Activated CD8-positive, alpha-beta T cell treated with anti-CD3 and anti-CD28 coated beads for 36 hours (primary cell): ENCODE results near the gene TEX54. TPM values are rescaled to one million over a fixed set of nuclear protein-coding genes. Genes with fewer than 3 reads are reported as not detected.

ENCODE experiments used
- ATAC-seq: fragments of 200-7000 bp; cut with Tn5 transposase; one replicate; pipeline ENCODE4 v1.10.0; 2021; ENCODE audit warnings: mild to moderate bottlenecking, moderate library complexity
- CTCF ChIA-PET: fragments of 350-600 bp; sonication (Branson Sonifier 250); formaldehyde crosslinking; loops from one replicate; lab custom pipeline; 2021; ENCODE audit warnings: antibody characterized with exemption; lab: Charles Lee
- POLR2A ChIA-PET: fragments of 350-600 bp; sonication (Branson Sonifier 250); formaldehyde crosslinking; loops from one replicate; lab custom pipeline; 2021; ENCODE audit warnings: antibody characterized with exemption; lab: Charles Lee
- DNase-seq: peaks from one replicate; pipeline ENCODE4 v3.0.0-alpha.2; 2020
- H3K27ac Mint-ChIP-seq: one replicate; pipeline ENCODE4 v1.8.0; 2021; ENCODE audit warnings: mild to moderate bottlenecking, mixed read lengths
- H3K27me3 Mint-ChIP-seq: one replicate; pipeline ENCODE4 v1.8.0; 2021; ENCODE audit warnings: mixed read lengths
- H3K36me3 Mint-ChIP-seq: one replicate; pipeline ENCODE4 v1.8.0; 2021; ENCODE audit warnings: low read depth, mixed read lengths
- H3K4me1 Mint-ChIP-seq: one replicate; pipeline ENCODE4 v1.8.0; 2021; ENCODE audit warnings: low read depth, mixed read lengths
- H3K4me3 Mint-ChIP-seq: one replicate; pipeline ENCODE4 v1.8.0; 2021; ENCODE audit warnings: mild to moderate bottlenecking, moderate library complexity, mixed read lengths
- H3K9me3 Mint-ChIP-seq: one replicate; pipeline ENCODE4 v1.8.0; 2021; ENCODE audit warnings: mixed read lengths
- CTCF ChIP-seq: fragments of 200-600 bp; IDR thresholded peaks from one replicate; pipeline ENCODE4 v1.8.0; 2022; ENCODE audit warnings: antibody characterized with exemption, mild to moderate bottlenecking
- intact Hi-C: fragments of 100-400 bp; cut with micrococcal nuclease; formaldehyde crosslinking; loops from one replicate; pipeline ENCODE4 v1.10.0; 2022
- total RNA-seq, 2 experiments: library from RNA; stranded (reverse); gene quantifications; one replicate each; pipeline ENCODE4 v1.2.3, GENCODE V29; 2021

TEX54 gene
- total RNA-seq, 2 experiments from 2014 or later: not detected

GRCh38 chr11:62851807-62852522 is 19.3 kb upstream of the TEX54 start:
- Mint-ChIP-seq H3K36me3 (peaks cover 53% of the 10 kb centered on the region), H3K9me3 (no peaks in the 10 kb centered on the region), H3K27ac (peak overlapping the region; percentile 95), H3K4me3 (peak overlapping the region; percentile 95), H3K27me3 (no peaks in the 10 kb centered on the region), H3K4me1 (peaks cover 38% of the 10 kb centered on the region)
- intact Hi-C loops: no loop called here
- ChIA-PET POLR2A (interaction anchor here (0.6 to 13.1 kb wide), 15 partner anchors 12 to 261 kb away, joined by 3 to 997 read pairs (median 5); partner anchors contain the start of genes C11orf98, CSKMT, HNRNPUL2 and LBHD1), CTCF (interaction anchor here (1.1 to 2.9 kb wide), 2 partner anchors 12 to 65 kb away, joined by 3 to 12 read pairs; partner anchors contain the start of gene TMEM179B)
- TF ChIP-seq CTCF: no peak
- ATAC-seq (no peak), DNase-seq (no peak)

DNA sequence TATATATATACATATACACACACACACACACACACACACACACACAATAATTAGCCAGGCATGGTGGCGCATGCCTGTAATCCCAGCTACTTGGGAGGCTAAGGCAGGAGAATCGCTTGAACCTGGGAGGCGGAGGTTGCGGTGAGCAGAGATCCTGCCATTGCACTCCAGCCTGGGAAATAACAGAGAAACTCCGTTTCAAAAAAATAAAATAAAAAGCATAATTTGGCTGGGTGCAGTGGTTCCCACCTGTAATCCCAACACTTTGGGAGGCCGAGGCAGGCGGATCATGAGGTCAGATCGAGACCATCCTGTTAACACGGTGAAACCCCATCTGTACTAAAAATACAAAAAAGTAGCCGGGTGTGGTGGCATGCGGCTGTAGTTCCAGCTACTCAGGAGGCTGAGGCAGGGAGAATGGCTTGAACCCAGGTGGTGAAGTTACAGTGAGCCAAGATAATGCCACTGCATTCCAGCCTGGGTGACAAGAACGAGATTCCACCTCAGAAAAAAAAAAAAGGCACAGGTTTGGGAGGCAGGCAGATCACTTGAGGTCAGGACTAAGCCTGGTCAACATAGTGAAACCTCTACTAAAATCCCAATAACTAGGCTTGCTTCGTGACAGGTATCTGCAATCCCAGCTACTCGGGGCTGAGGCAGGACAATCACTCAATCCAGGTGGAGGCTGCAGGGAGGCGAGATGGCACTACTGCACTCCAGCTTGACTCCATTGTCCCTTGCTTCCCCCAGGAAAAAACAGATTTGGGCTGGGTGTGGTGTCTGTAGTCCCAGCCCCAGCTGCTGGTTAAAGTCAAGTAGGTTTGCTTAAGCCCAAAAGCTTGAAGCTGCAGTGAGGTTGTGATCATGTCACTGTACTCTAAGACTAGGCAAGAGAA is 18.5 kb upstream of the TEX54 start:
- DNase-seq: no peak
- ChIA-PET CTCF (interaction anchor here (1.1 to 2.9 kb wide), 3 partner anchors 13 to 64 kb away, joined by 3 to 12 read pairs (median 4); partner anchors contain the start of gene TMEM179B), POLR2A (interaction anchor here (0.7 to 13.1 kb wide), 14 partner anchors 11 to 758 kb away, joined by 3 to 997 read pairs (median 20); partner anchors contain the start of genes C11orf98, CSKMT, HNRNPUL2 and LBHD1)
- TF ChIP-seq CTCF: no peak
- ATAC-seq: no peak
- Mint-ChIP-seq H3K27me3 (no peaks in the 10 kb centered on the region), H3K36me3 (peaks cover 50% of the 10 kb centered on the region), H3K4me1 (peaks cover 38% of the 10 kb centered on the region), H3K9me3 (no peaks in the 10 kb centered on the region), H3K27ac (peak overlapping the region; percentile 95), H3K4me3 (peak overlapping the region; percentile 95)
- intact Hi-C loops: no loop called here

DNA sequence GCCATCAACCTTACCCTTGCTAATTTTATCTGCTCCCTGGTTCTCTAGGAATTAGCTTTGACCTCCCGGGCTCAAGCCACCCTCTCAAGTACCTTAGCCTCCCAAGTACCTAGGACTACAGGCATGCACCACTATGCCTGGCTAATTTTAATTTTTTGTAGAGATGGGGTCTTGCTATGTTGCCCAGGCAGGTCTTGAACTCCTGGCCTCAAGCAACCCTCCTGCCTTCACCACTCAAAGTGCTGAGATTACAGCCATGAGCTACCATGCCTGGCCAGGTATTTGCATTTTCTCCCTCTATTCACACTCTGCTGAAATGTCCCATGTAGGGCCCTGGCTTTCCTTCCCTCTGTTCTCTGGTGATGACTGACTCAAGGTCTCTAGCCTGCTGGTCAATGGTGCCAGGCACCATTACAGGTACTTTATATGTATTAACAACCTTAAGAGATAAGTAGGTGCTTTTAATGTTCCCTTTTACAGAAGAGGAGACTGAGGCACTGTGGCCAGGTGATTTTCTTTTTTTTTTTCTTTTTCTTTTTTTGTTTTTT is 15.2 kb upstream of the TEX54 start:
- ATAC-seq (no peak), DNase-seq (no peak)
- H3K27me3 Mint-ChIP-seq: no peaks in the 10 kb centered on the region
- H3K9me3 Mint-ChIP-seq: no peaks in the 10 kb centered on the region
- no peak overlapping the region for H3K27ac Mint-ChIP-seq
- H3K36me3 Mint-ChIP-seq: peaks cover 17% of the 10 kb centered on the region
- peaks cover 30% of the 10 kb centered on the region for H3K4me1 Mint-ChIP-seq
- ChIA-PET POLR2A (interaction anchor here (1.0 to 17.2 kb wide), 5 partner anchors 5 to 86 kb away, joined by 3 to 997 read pairs (median 495); partner anchors contain the start of genes SLC3A2, STX5, TEX54 and WDR74), CTCF (interaction anchor here (1.2 kb wide), 1 partner anchor 61 kb away, joined by 4 read pairs; no protein-coding TSS in a partner anchor)
- intact Hi-C loops: loop anchor here (10.0 kb wide), 1 partner anchor 253 kb away; the partner anchor contains the start of gene TUT1
- H3K4me3 Mint-ChIP-seq: no peak overlapping the region
- TF ChIP-seq CTCF: no peak

DNA sequence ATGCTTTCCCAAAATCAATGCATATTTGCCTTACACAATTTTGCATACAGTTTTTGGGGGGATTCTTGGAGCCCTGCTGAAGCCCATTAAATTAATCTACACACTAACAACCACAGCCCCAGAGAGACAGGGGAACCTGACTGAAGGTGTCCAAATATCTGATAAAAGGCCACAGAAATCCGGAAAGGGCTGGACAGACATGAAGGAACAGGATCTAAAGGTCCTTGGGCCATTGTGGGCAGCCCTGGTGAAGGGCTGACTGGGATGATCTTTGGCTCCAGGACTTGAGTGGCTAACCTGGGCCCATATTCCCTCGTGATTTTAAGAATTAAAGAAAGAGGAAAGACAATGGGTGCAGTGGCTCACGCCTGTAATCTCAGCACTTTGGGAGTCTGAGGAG is 13.5 kb upstream of the TEX54 start:
- H3K27me3 Mint-ChIP-seq: no peaks in the 10 kb centered on the region
- H3K4me1 Mint-ChIP-seq: peaks cover 19% of the 10 kb centered on the region
- CTCF ChIA-PET: interaction anchor here (1.6 kb wide), 1 partner anchor 10 kb away, joined by 3 read pairs; no protein-coding TSS in a partner anchor
- ATAC-seq (no peak), DNase-seq (no peak)
- POLR2A ChIA-PET: interaction anchor here (0.6 to 17.2 kb wide), 3 partner anchors 7 to 275 kb away, joined by 4 to 997 read pairs (median 495); partner anchors contain the start of gene SLC3A2
- intact Hi-C loops: loop anchor here (10.0 kb wide), 1 partner anchor 251 kb away; the partner anchor contains the start of gene TUT1
- no peak overlapping the region for H3K27ac Mint-ChIP-seq
- no peak for TF ChIP-seq CTCF
- peaks cover under 1% of the 10 kb centered on the region for H3K36me3 Mint-ChIP-seq
- no peaks in the 10 kb centered on the region for H3K9me3 Mint-ChIP-seq
- no peak overlapping the region for H3K4me3 Mint-ChIP-seq
